ENCODE results near the gene UXS1. TPM values are rescaled to one million over a fixed set of nuclear protein-coding genes. Genes with fewer than 3 reads are reported as not detected.

UXS1 gene
- total RNA-seq, 3 donors from 2014 or later, result 17.9 to 38.1 (median 30.5) TPM

DNA sequence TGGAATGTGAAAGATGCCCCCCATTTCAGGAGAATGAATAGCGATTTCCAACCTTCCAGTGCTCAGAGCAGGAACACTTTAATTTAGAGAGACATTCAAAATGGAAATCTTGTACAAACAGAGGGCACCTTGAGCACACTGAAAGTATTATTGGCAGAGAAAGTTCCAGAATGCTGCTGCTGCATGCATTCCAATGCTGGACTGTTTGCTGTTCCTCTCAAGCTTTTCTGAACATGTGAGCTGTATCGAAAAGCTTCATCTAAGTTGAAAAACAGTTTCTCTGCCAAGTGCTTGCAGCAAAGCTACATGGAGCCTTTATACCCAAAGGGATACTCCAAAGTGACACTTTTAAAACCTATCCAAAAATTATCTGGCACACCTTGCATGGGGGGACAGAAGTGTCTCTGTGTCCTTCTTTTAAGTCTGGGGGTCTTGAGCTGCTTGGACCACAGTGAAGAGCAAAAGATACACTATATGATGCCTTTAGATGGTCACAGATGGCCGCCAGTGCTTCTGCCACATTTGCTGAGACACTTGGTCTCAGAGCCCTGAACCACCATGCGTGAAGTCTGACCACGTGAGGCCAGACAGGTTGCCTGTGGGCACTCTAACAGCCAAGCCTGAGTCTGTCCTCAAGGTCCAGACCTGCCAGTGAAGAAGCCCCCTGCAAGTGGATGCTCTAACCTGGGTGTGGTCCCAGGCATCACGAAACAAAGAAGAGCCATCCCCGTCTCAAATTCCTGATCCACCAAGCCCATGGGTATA, 18.8 kb downstream of the UXS1 start:
- no peak for DNase-seq (ENCODE audit: low spot score in 2 of 2)
- Histone ChIP-seq H3K27ac (no peak overlapping the region), H3K4me1 (no peaks in the 10 kb centered on the region), H3K9me3 (no peaks in the 10 kb centered on the region), H3K4me3 (no peak overlapping the region), H3K36me3 (no peaks in the 10 kb centered on the region), H3K27me3 (no peaks in the 10 kb centered on the region)
- TF ChIP-seq POLR2AphosphoS5 (IDR thresholded peaks at IDR 0.05) (no peak), POLR2A (IDR thresholded peaks at IDR 0.05) (no peak)
- TF ChIP-seq, protein P1, sequence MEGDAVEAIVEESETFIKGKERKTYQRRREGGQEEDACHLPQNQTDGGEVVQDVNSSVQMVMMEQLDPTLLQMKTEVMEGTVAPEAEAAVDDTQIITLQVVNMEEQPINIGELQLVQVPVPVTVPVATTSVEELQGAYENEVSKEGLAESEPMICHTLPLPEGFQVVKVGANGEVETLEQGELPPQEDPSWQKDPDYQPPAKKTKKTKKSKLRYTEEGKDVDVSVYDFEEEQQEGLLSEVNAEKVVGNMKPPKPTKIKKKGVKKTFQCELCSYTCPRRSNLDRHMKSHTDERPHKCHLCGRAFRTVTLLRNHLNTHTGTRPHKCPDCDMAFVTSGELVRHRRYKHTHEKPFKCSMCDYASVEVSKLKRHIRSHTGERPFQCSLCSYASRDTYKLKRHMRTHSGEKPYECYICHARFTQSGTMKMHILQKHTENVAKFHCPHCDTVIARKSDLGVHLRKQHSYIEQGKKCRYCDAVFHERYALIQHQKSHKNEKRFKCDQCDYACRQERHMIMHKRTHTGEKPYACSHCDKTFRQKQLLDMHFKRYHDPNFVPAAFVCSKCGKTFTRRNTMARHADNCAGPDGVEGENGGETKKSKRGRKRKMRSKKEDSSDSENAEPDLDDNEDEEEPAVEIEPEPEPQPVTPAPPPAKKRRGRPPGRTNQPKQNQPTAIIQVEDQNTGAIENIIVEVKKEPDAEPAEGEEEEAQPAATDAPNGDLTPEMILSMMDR (IDR thresholded peaks at IDR 0.05), result no peak
- intact Hi-C loops (cut with DNase I; ENCODE audit: low total_unique reads), result no loop called here

DNA sequence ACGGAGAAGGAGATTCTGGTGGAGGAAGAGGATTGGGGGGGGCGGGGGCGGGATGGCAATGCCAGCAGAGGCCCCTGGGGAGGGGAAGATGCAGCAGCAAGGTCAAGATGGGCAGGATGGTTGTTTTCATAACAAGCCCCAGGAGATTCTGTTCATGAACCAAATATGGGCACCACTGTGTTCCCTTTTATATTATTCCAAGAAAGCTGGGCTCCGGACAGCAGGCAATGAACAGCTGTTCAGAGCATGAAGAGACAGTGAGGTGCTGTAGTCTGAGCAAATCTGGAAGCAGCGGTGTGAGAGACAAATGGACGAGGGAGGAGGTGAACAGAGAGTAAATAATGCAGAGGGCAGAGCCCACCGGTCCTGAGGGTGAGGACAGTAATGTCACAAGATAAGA, 20.0 kb downstream of the UXS1 start:
- Histone ChIP-seq H3K36me3 (no peaks in the 10 kb centered on the region), H3K4me1 (no peaks in the 10 kb centered on the region), H3K27me3 (no peaks in the 10 kb centered on the region), H3K27ac (no peak overlapping the region), H3K9me3 (no peaks in the 10 kb centered on the region), H3K4me3 (no peak overlapping the region)
- intact Hi-C loops (cut with DNase I; ENCODE audit: low total_unique reads), result no loop called here
- no peak for DNase-seq (ENCODE audit: low spot score in 2 of 2)
- TF ChIP-seq, protein P1 (IDR thresholded peaks at IDR 0.05), result no peak
- TF ChIP-seq POLR2A (IDR thresholded peaks at IDR 0.05) (no peak), POLR2AphosphoS5 (IDR thresholded peaks at IDR 0.05) (no peak)

DNA sequence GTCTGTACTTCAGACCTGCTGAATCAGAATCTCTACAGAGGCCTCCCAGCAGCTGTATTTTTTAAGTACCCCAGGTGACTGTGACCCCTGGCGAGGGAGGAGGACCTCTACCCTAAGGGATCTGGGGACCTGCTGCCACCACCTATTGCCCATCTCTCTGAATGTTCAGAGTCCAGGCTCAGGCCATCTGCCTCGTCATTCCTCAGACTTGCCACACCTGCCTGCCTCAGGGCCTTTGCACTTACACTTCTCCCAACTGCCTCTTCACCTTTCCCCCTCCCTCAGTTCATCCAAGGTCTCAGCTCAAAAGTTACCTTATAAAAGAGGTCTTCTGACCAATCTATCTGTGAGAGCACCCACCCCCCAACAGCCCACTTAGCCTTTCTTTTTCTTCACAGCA, 21.5 kb downstream of the UXS1 start:
- TF ChIP-seq POLR2AphosphoS5 (IDR thresholded peaks at IDR 0.05), result no peak
- no peak for TF ChIP-seq POLR2A (IDR thresholded peaks at IDR 0.05)
- TF ChIP-seq, protein P1 (IDR thresholded peaks at IDR 0.05), result no peak
- H3K4me1 ChIP-seq, result no peaks in the 10 kb centered on the region
- H3K27ac ChIP-seq, result no peak overlapping the region
- intact Hi-C loops (cut with DNase I; ENCODE audit: low total_unique reads), result no loop called here
- H3K4me3 ChIP-seq, result no peak overlapping the region
- no peaks in the 10 kb centered on the region for H3K9me3 ChIP-seq
- DNase-seq (ENCODE audit: low spot score in 2 of 2), result no peak
- no peaks in the 10 kb centered on the region for H3K27me3 ChIP-seq
- H3K36me3 ChIP-seq, result no peaks in the 10 kb centered on the region

DNA sequence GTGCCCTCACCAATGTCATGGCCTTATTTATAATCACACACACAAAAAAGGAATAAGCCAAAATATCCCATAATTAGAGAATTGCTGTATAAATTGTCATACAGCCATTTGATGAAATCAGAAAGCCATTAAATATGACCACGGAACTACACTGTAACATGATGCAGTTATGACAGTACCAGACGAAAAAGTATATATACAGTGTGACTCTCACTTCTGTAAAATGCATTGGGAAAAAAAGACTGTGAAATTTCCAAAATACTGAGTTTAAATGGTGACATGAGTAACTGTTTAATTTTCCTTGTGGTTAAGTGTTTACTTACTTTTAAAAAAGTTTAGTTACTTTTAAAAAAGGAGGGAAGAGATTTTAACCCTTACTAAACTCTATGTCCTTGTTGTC, 25.4 kb downstream of the UXS1 start:
- H3K27me3 ChIP-seq, result no peaks in the 10 kb centered on the region
- no peak overlapping the region for H3K4me3 ChIP-seq
- DNase-seq (ENCODE audit: low spot score in 2 of 2), result no peak
- H3K9me3 ChIP-seq, result no peaks in the 10 kb centered on the region
- no peaks in the 10 kb centered on the region for H3K4me1 ChIP-seq
- TF ChIP-seq POLR2AphosphoS5 (IDR thresholded peaks at IDR 0.05) (no peak), POLR2A (IDR thresholded peaks at IDR 0.05) (no peak)
- TF ChIP-seq, protein P1 (IDR thresholded peaks at IDR 0.05), result no peak
- H3K27ac ChIP-seq, result no peak overlapping the region
- H3K36me3 ChIP-seq, result no peaks in the 10 kb centered on the region
- intact Hi-C loops (cut with DNase I; ENCODE audit: low total_unique reads), result no loop called here

DNA sequence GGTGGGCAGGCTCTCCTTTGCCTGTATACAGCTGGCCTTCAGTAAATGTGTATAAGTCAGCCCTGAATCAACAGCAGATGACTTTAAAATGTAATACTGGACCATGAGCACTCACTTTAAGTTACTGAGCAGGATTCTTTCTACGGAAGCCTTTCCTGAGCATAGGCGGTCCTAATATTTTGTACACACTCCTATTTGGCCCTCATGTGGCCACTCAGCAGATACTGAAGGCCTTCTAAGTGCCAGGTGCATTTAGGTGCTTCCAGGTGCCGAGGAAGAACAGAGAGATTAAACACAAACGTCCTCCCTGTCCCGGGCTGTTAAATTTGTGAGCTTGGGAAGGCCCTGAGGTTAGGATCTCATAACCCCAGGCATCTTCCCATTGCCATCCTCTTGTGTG, 27.0 kb downstream of the UXS1 start:
- no peak for TF ChIP-seq POLR2A (IDR thresholded peaks at IDR 0.05)
- no peak for TF ChIP-seq POLR2AphosphoS5 (IDR thresholded peaks at IDR 0.05)
- TF ChIP-seq, protein P1 (IDR thresholded peaks at IDR 0.05), result no peak
- H3K27ac ChIP-seq, result no peak overlapping the region
- H3K36me3 ChIP-seq, result no peaks in the 10 kb centered on the region
- no peak for DNase-seq (ENCODE audit: low spot score in 2 of 2)
- no peaks in the 10 kb centered on the region for H3K4me1 ChIP-seq
- intact Hi-C loops (cut with DNase I; ENCODE audit: low total_unique reads), result no loop called here
- H3K4me3 ChIP-seq, result no peak overlapping the region
- H3K27me3 ChIP-seq, result no peaks in the 10 kb centered on the region
- no peaks in the 10 kb centered on the region for H3K9me3 ChIP-seq
